ENCODE data around the gene POC1A.

Gene POC1A

GRCh38 chr3:52067046-52067445, 87.2 kb downstream of the POC1A start:
- DNase-seq (ENCODE audit: low read depth): no peak

- no peak for DNase-seq (ENCODE audit: low read depth)
Observed at GRCh38 chr3:52065264-52065756, 88.9 kb downstream of the POC1A start.

GRCh38 chr3:52064561-52064960, 89.7 kb downstream of the POC1A start:
- DNase-seq (ENCODE audit: low read depth): no peak

- DNase-seq (ENCODE audit: low read depth): no peak
Observed at GRCh38 chr3:52063026-52063723, 91.0 kb downstream of the POC1A start.

- DNase-seq (ENCODE audit: low read depth): no peak
Observed at GRCh38 chr3:52062505-52062904, 91.7 kb downstream of the POC1A start.

GRCh38 chr3:52061121-52061910, 92.9 kb downstream of the POC1A start:
- no peak for DNase-seq (ENCODE audit: low read depth)

- no peak for DNase-seq (ENCODE audit: low read depth)
Observed at GRCh38 chr3:52059781-52060180, 94.4 kb downstream of the POC1A start.

GRCh38 chr3:52057812-52058495, 96.3 kb downstream of the POC1A start:
- DNase-seq (ENCODE audit: low read depth): no peak

GRCh38 chr3:52056968-52057811, 97.0 kb downstream of the POC1A start:
- DNase-seq (ENCODE audit: low read depth): peak; percentile 100

- DNase-seq (ENCODE audit: low read depth): peak; percentile 62
Observed at GRCh38 chr3:52056521-52056967, 97.7 kb downstream of the POC1A start, which contains the start of gene DUSP7. DUSP7 (minus strand) TSS chr3:52056571; CDS start chr3:52056366, 205 bp downstream.

- no peak for DNase-seq (ENCODE audit: low read depth)
Observed at GRCh38 chr3:52055537-52056351, 98.5 kb downstream of the POC1A start.

- DNase-seq (ENCODE audit: low read depth): no peak
Observed at GRCh38 chr3:52054661-52055511, 99.3 kb downstream of the POC1A start.

- peak; percentile 57 for DNase-seq (ENCODE audit: low read depth)
Observed at GRCh38 chr3:52053307-52054304, 100.6 kb downstream of the POC1A start.

GRCh38 chr3:52052831-52053306, 101.4 kb downstream of the POC1A start:
- no peak for DNase-seq (ENCODE audit: low read depth)

GRCh38 chr3:52051444-52051843, 102.8 kb downstream of the POC1A start:
- no peak for DNase-seq (ENCODE audit: low read depth)

- DNase-seq (ENCODE audit: low read depth): no peak
Observed at GRCh38 chr3:52050571-52050970, 103.7 kb downstream of the POC1A start.

GRCh38 chr3:52049503-52049902, 104.7 kb downstream of the POC1A start:
- DNase-seq (ENCODE audit: low read depth): no peak

GRCh38 chr3:52047295-52047960, 106.8 kb downstream of the POC1A start:
- no peak for DNase-seq (ENCODE audit: low read depth)
